MM.1S (cell line): ENCODE data around the gene GALNS.

Source experiments
- DNase-seq: peaks from one replicate; pipeline ENCODE4 v3.0.0-alpha.2; 2015
- H2AFZ ChIP-seq: fragments of 300-600 bp; sonication (generic); 2 replicates; pipeline ENCODE4 v1.6.0; 2016; ENCODE audit warnings: antibody characterized with exemption, low read length
- H3F3A ChIP-seq: fragments of 300-600 bp; sonication (generic); 2 replicates; pipeline ENCODE4 v1.6.1; 2016; ENCODE audit warnings: mild to moderate bottlenecking, antibody characterized with exemption, low read length, moderate library complexity, mixed read lengths; ENCODE audit not compliant: insufficient read depth
- H3K27ac ChIP-seq: fragments of 300-600 bp; sonication (generic); 2 replicates; pipeline ENCODE4 v1.5.1; 2016; ENCODE audit warnings: mild to moderate bottlenecking, low read length
- H3K27me3 ChIP-seq: fragments of 300-600 bp; sonication (generic); replicated peaks from 2 replicates; pipeline ENCODE4 v1.6.0; 2016; ENCODE audit warnings: low read length; ENCODE audit not compliant: insufficient read depth
- H3K36me3 ChIP-seq: fragments of 300-600 bp; sonication (generic); replicated peaks from 2 replicates; pipeline ENCODE4 v1.6.1; 2016; ENCODE audit warnings: mild to moderate bottlenecking, low read length, mixed read lengths; ENCODE audit not compliant: insufficient read depth
- H3K4me1 ChIP-seq: fragments of 300-600 bp; sonication (generic); 2 replicates; pipeline ENCODE4 v1.6.1; 2016; ENCODE audit warnings: low read length, mixed read lengths
- H3K4me2 ChIP-seq: fragments of 300-600 bp; sonication (generic); 2 replicates; pipeline ENCODE4 v1.6.0; 2016; ENCODE audit warnings: low read depth, low read length
- H3K4me3 ChIP-seq: fragments of 300-600 bp; sonication (generic); 2 replicates; pipeline ENCODE4 v1.5.1; 2016; ENCODE audit warnings: low read length, mixed read lengths
- H3K79me2 ChIP-seq: fragments of 300-600 bp; sonication (generic); 2 replicates; pipeline ENCODE4 v1.6.1; 2016; ENCODE audit warnings: mixed run types, low read length, mixed read lengths
- H3K9ac ChIP-seq: fragments of 300-600 bp; sonication (generic); 2 replicates; pipeline ENCODE4 v1.6.1; 2016; ENCODE audit warnings: low read length, mixed read lengths
- H3K9me2 ChIP-seq: fragments of 300-600 bp; sonication (generic); replicated peaks from 2 replicates; pipeline ENCODE4 v1.6.1; 2016; ENCODE audit warnings: mild to moderate bottlenecking, low read length, mixed read lengths; ENCODE audit not compliant: insufficient read depth
- H3K9me3 ChIP-seq: fragments of 300-600 bp; sonication (generic); replicated peaks from 2 replicates; pipeline ENCODE4 v1.6.1; 2016; ENCODE audit warnings: mild to moderate bottlenecking, low read length, mixed read lengths; ENCODE audit not compliant: insufficient read depth
- H4K20me1 ChIP-seq: fragments of 300-600 bp; sonication (generic); 2 replicates; pipeline ENCODE4 v1.6.1; 2016; ENCODE audit warnings: mild to moderate bottlenecking, low read length, moderate library complexity, mixed read lengths; ENCODE audit not compliant: insufficient read depth
- EZH2 ChIP-seq: fragments of 300-600 bp; sonication (generic); optimal IDR thresholded peaks from 2 replicates; pipeline ENCODE3; 2017; ENCODE audit warnings: low read depth, mild to moderate bottlenecking, antibody characterized with exemption, low read length, mixed read lengths
- EZH2phosphoT487 ChIP-seq: fragments of 300-600 bp; sonication (generic); IDR thresholded peaks from 2 replicates; pipeline ENCODE4 v1.6.1; 2018; ENCODE audit warnings: antibody characterized with exemption, low read length
- TF ChIP-seq, protein P1 (sequence below): fragments of 300-600 bp; sonication (generic); IDR thresholded peaks from 2 replicates; pipeline ENCODE4 v1.5.1; 2016; ENCODE audit warnings: antibody characterized with exemption, low read length, mixed read lengths

The GALNS gene

DNA sequence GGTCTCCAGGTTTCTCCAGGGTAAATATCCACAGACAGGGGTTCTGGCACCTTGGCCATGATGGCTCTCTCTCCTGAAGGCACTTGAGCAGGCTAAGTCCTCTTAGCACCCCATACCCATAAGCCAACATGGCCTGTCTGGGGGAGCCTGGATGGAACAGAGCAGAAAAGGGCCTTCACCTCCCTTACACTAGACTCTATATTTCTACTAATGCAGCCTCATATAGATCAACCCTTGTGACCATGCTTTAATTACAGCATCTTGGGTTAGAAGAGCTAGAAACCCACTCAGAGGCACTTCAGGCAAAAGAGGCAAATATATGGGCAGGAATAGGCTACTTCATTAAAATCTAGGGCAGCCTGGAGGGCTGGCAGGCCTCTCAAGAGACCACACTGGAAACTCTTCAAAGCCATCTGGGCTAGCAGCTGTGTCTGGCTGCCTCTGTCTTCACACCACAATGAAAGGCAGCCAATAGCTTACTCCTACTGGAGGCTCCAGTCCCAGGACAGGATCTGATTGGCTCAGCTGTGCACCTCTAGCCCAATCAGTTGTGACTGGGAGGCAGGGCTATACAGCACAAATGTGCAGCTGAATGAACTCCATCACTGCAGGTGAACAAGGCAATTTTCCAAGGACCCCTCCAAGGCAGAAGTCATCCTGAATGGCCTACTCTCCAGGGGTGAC is 57.8 kb downstream of the GALNS start:
- Histone ChIP-seq H3K4me1 (no peaks in the 10 kb centered on the region), H3K4me3 (no peak overlapping the region), H3K9me3 (no peaks in the 10 kb centered on the region), H4K20me1 (no peaks in the 10 kb centered on the region), H3K27ac (no peak overlapping the region), H3K36me3 (no peaks in the 10 kb centered on the region), H3K9me2 (no peaks in the 10 kb centered on the region), H3K27me3 (no peaks in the 10 kb centered on the region), H3K4me2 (no peak overlapping the region), H2AFZ (no peak overlapping the region), H3F3A (no peaks in the 10 kb centered on the region), H3K9ac (no peak overlapping the region), H3K79me2 (no peaks in the 10 kb centered on the region)
- TF ChIP-seq, protein P1, sequence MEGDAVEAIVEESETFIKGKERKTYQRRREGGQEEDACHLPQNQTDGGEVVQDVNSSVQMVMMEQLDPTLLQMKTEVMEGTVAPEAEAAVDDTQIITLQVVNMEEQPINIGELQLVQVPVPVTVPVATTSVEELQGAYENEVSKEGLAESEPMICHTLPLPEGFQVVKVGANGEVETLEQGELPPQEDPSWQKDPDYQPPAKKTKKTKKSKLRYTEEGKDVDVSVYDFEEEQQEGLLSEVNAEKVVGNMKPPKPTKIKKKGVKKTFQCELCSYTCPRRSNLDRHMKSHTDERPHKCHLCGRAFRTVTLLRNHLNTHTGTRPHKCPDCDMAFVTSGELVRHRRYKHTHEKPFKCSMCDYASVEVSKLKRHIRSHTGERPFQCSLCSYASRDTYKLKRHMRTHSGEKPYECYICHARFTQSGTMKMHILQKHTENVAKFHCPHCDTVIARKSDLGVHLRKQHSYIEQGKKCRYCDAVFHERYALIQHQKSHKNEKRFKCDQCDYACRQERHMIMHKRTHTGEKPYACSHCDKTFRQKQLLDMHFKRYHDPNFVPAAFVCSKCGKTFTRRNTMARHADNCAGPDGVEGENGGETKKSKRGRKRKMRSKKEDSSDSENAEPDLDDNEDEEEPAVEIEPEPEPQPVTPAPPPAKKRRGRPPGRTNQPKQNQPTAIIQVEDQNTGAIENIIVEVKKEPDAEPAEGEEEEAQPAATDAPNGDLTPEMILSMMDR = no peak
- TF ChIP-seq EZH2phosphoT487 (no peak), EZH2 (no peak)
- no peak for DNase-seq

DNA sequence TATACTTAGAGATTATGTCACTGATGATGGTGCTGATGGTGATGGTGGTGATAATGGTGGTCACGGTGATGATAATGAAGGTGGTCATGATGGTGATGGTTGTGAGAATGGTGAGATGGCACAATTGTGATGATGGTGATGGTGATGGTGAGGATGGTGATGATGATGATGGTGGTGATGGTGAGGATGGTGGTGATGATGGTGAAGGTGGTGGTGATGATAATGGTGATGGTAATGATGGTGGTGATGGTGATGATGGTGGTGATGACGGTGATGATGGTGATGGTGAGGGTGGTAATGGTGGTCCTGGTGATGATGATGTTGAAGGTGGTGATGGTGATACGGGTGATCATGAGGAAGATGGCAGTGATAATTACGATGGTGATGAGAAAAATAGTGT is 58.7 kb downstream of the GALNS start:
- Histone ChIP-seq H3K27me3 (no peaks in the 10 kb centered on the region), H3K36me3 (no peaks in the 10 kb centered on the region), H3K9ac (no peak overlapping the region), H3K4me2 (no peak overlapping the region), H3K4me1 (no peaks in the 10 kb centered on the region), H3K9me3 (no peaks in the 10 kb centered on the region), H4K20me1 (no peaks in the 10 kb centered on the region), H3F3A (no peaks in the 10 kb centered on the region), H3K27ac (no peak overlapping the region), H2AFZ (no peak overlapping the region), H3K9me2 (no peaks in the 10 kb centered on the region), H3K4me3 (no peak overlapping the region), H3K79me2 (no peaks in the 10 kb centered on the region)
- DNase-seq = no peak
- no peak for TF ChIP-seq EZH2phosphoT487
- TF ChIP-seq, protein P1 = no peak
- TF ChIP-seq EZH2 = no peak

DNA sequence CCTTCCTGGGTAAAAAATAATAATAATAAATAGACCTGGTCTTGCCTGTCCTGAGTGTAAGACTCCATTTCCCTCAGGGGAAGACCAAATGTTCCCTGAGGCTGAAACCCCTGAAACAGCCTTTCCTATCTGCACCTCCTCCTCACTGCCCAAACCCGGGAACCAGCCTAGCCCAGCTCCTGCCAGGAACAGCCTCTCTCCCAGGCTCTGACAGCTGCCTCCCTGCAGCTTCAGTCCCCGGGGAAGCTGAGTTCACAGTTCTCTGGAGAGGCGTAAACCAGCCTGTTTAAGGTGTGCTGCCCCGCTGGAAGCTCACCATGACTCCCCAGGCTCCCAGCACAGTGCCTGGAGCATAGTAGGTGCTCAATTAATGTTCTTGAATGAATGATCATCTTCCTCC is 60.5 kb downstream of the GALNS start:
- H3K4me2 ChIP-seq = no peak overlapping the region
- no peak overlapping the region for H3K9ac ChIP-seq

More for the DNA sequence above, 60.5 kb downstream of the GALNS start:
- no peaks in the 10 kb centered on the region for H3K36me3 ChIP-seq
- no peak overlapping the region for H3K4me3 ChIP-seq
- H3K9me2 ChIP-seq = no peaks in the 10 kb centered on the region
- TF ChIP-seq EZH2phosphoT487 = no peak
- no peak for TF ChIP-seq EZH2
- TF ChIP-seq, protein P1 = no peak
- DNase-seq = no peak
- H3K79me2 ChIP-seq = no peaks in the 10 kb centered on the region
- H3K9me3 ChIP-seq = no peaks in the 10 kb centered on the region
- no peak overlapping the region for H3K27ac ChIP-seq
- no peaks in the 10 kb centered on the region for H3K4me1 ChIP-seq
- H3K27me3 ChIP-seq = no peaks in the 10 kb centered on the region
- no peak overlapping the region for H2AFZ ChIP-seq
- H4K20me1 ChIP-seq = no peaks in the 10 kb centered on the region
- no peaks in the 10 kb centered on the region for H3F3A ChIP-seq
